ENCODE measurements around the gene ELOB.

The ELOB gene

GRCh38 chr16:2768403-2769089, 8.5 kb downstream of the ELOB start:
- DNase-seq (ENCODE audit: low read depth), result no peak

- DNase-seq (ENCODE audit: low read depth), result no peak
These were observed 9.2 kb downstream of the ELOB start for GRCh38 chr16:2767891-2768290.

GRCh38 chr16:2767140-2767731, 9.8 kb downstream of the ELOB start:
- no peak for DNase-seq (ENCODE audit: low read depth)

- DNase-seq (ENCODE audit: low read depth), result no peak
These were observed 10.5 kb downstream of the ELOB start for GRCh38 chr16:2766430-2767139.

- no peak for DNase-seq (ENCODE audit: low read depth)
These were observed 11.3 kb downstream of the ELOB start for GRCh38 chr16:2765462-2766404.

GRCh38 chr16:2764718-2765117, 12.4 kb downstream of the ELOB start:
- DNase-seq (ENCODE audit: low read depth), result no peak

- DNase-seq (ENCODE audit: low read depth), result no peak
These were observed 13.9 kb downstream of the ELOB start for GRCh38 chr16:2763173-2763572.

- no peak for DNase-seq (ENCODE audit: low read depth)
These were observed 14.4 kb downstream of the ELOB start for GRCh38 chr16:2762711-2763110.

- DNase-seq (ENCODE audit: low read depth), result no peak
These were observed 15.0 kb downstream of the ELOB start for GRCh38 chr16:2761886-2762583.

- no peak for DNase-seq (ENCODE audit: low read depth)
These were observed 15.6 kb downstream of the ELOB start for GRCh38 chr16:2761472-2761871.

GRCh38 chr16:2757344-2757743, 19.7 kb downstream of the ELOB start:
- no peak for DNase-seq (ENCODE audit: low read depth)

- DNase-seq (ENCODE audit: low read depth), result no peak
These were observed 20.6 kb downstream of the ELOB start for GRCh38 chr16:2756288-2757015.

GRCh38 chr16:2755158-2755557, 21.9 kb downstream of the ELOB start:
- no peak for DNase-seq (ENCODE audit: low read depth)

GRCh38 chr16:2753733-2754020, 23.4 kb downstream of the ELOB start:
- DNase-seq (ENCODE audit: low read depth), result no peak

GRCh38 chr16:2752850-2753732, 24.0 kb downstream of the ELOB start:
- DNase-seq (ENCODE audit: low read depth), result peak; percentile 38

- DNase-seq (ENCODE audit: low read depth), result peak; percentile 91
These were observed 24.8 kb downstream of the ELOB start, which contains the start of gene SRRM2 for GRCh38 chr16:2752035-2752849. Gene SRRM2, plus strand, starts transcription at chr16:2752638. Its CDS starts 3,727 bp downstream, at chr16:2756365.

GRCh38 chr16:2751577-2752034, 25.5 kb downstream of the ELOB start:
- DNase-seq (ENCODE audit: low read depth), result no peak

GRCh38 chr16:2749936-2750335, 27.1 kb downstream of the ELOB start:
- DNase-seq (ENCODE audit: low read depth), result no peak

- DNase-seq (ENCODE audit: low read depth), result no peak
These were observed 27.6 kb downstream of the ELOB start for GRCh38 chr16:2749476-2749875.

Data from stimulated activated CD8-positive, alpha-beta memory T cell treated with anti-CD3 and anti-CD28 coated beads, Interleukin-12 subunit alpha, Interleukin-12 subunit beta, amount 100 ng/mL, for 1 hour (primary cell).